BJ (cell line): ENCODE results near the gene POU2F1. TPM values are rescaled to one million over a fixed set of nuclear protein-coding genes. Genes with fewer than 3 reads are reported as not detected.

Experiments
- CTCF ChIA-PET: fragments of 350-600 bp; formaldehyde crosslinking; extraction: SDS; loops from one replicate; lab custom pipeline; 2021; ENCODE audit warnings: antibody characterized with exemption, inconsistent platforms; lab: Yijun Ruan, JAX
- POLR2A ChIA-PET: fragments of 300-600 bp; sonication (Branson Sonifier 250); formaldehyde crosslinking; extraction: SDS; loops from one replicate; lab custom pipeline; 2021; ENCODE audit warnings: antibody characterized with exemption; lab: Charles Lee
- DNase-seq: peaks from one replicate; pipeline ENCODE4 v3.0.0-alpha.2; 2011; ENCODE audit warnings: low read depth
- H3K27me3 ChIP-seq: 2 replicates; pipeline ENCODE4 v1.6.0; 2011; ENCODE audit warnings: low read length; ENCODE audit not compliant: control insufficient read depth, insufficient read depth
- H3K36me3 ChIP-seq: 2 replicates; pipeline ENCODE4 v1.5.1; 2011; ENCODE audit warnings: low read length; ENCODE audit not compliant: control insufficient read depth, insufficient read depth
- H3K4me3 ChIP-seq: 2 replicates; pipeline ENCODE4 v1.5.1; 2011; ENCODE audit warnings: low read depth, mild to moderate bottlenecking, control low read depth, low read length
- CTCF ChIP-seq: IDR thresholded peaks from 2 replicates; pipeline ENCODE4 v1.5.1; 2011; ENCODE audit warnings: low read depth, mild to moderate bottlenecking, control low read depth, inconsistent platforms, low read length, moderate library complexity; ENCODE audit not compliant: insufficient read depth
- polyA plus RNA-seq: library from polyadenylated mRNA; depleted of rRNA; stranded (reverse); fragments of >200 nt; gene quantifications from 2 replicates; pipeline ENCODE4 v1.2.3, GENCODE V29; 2011

POU2F1 gene
- polyA plus RNA-seq, 1 experiment: 4.6 TPM

GRCh38 chr1:167262836-167263235 lies 42.1 kb downstream of the POU2F1 start:
- DNase-seq: no peak
- H3K4me3 ChIP-seq: no peak overlapping the region
- CTCF ChIA-PET: interaction anchor here (1.1 to 1.5 kb wide), 2 partner anchors 20 to 179 kb away, joined by 3 to 4 read pairs; no protein-coding TSS in a partner anchor
- POLR2A ChIA-PET: no interaction called here
- H3K27me3 ChIP-seq: no peaks in the 10 kb centered on the region
- no peak for TF ChIP-seq CTCF
- no peaks in the 10 kb centered on the region for H3K36me3 ChIP-seq

GRCh38 chr1:167263344-167263743 lies 42.7 kb downstream of the POU2F1 start:
- no peaks in the 10 kb centered on the region for H3K27me3 ChIP-seq
- no peak for DNase-seq
- ChIA-PET CTCF (no interaction called here), POLR2A (no interaction called here)
- H3K36me3 ChIP-seq: no peaks in the 10 kb centered on the region
- no peak overlapping the region for H3K4me3 ChIP-seq
- no peak for TF ChIP-seq CTCF

GRCh38 chr1:167263819-167264464 lies 43.3 kb downstream of the POU2F1 start:
- H3K27me3 ChIP-seq: no peaks in the 10 kb centered on the region
- ChIA-PET CTCF (no interaction called here), POLR2A (interaction anchor here (0.6 kb wide), 1 partner anchor 44 kb away, joined by 4 read pairs; no protein-coding TSS in a partner anchor)
- H3K36me3 ChIP-seq: no peaks in the 10 kb centered on the region
- H3K4me3 ChIP-seq: no peak overlapping the region
- TF ChIP-seq CTCF: no peak
- DNase-seq: no peak

GRCh38 chr1:167266965-167267364 lies 46.3 kb downstream of the POU2F1 start:
- no peak for TF ChIP-seq CTCF
- Histone ChIP-seq H3K27me3 (no peaks in the 10 kb centered on the region), H3K4me3 (no peak overlapping the region), H3K36me3 (no peaks in the 10 kb centered on the region)
- ChIA-PET CTCF (interaction anchor here (0.7 to 4.0 kb wide), 22 partner anchors 8 to 267 kb away, joined by 3 to 33 read pairs (median 5); no protein-coding TSS in a partner anchor), POLR2A (no interaction called here)
- no peak for DNase-seq

GRCh38 chr1:167268347-167268787 lies 47.7 kb downstream of the POU2F1 start:
- TF ChIP-seq CTCF: no peak
- DNase-seq: no peak
- H3K27me3 ChIP-seq: no peaks in the 10 kb centered on the region
- ChIA-PET POLR2A (no interaction called here), CTCF (interaction anchor here (0.5 to 4.0 kb wide), 24 partner anchors 9 to 360 kb away, joined by 3 to 33 read pairs (median 4); no protein-coding TSS in a partner anchor)
- no peak overlapping the region for H3K4me3 ChIP-seq
- no peaks in the 10 kb centered on the region for H3K36me3 ChIP-seq
